Endothelial cell of umbilical vein (primary cell): ENCODE measurements around the gene KATNAL1. TPM values are rescaled to one million over a fixed set of nuclear protein-coding genes. Genes with fewer than 3 reads are reported as not detected.

Experiments
- BruUV-seq: library from RNA; stranded (reverse); fragments of 400-500 nt; replicated peaks from 2 replicates; lab custom pipeline; 2021; lab: Mats Ljungman, UMichigan
- CTCF ChIA-PET: fragments of 300-600, 350-600 bp; sonication (Branson Sonifier 250); formaldehyde crosslinking; loops from one replicate; lab custom pipeline; 2021; ENCODE audit warnings: antibody characterized with exemption, inconsistent platforms; lab: Charles Lee
- POLR2A ChIA-PET: fragments of 300-600, 350-600 bp; sonication (Branson Sonifier 250); formaldehyde crosslinking; loops from one replicate; lab custom pipeline; 2021; ENCODE audit warnings: antibody characterized with exemption, inconsistent platforms; lab: Charles Lee
- DNase-seq: peaks from one replicate; pipeline ENCODE4 v3.0.0-alpha.2; 2011; ENCODE audit warnings: low read depth, low spot score
- FAIRE-seq: peaks from 2 replicates; lab custom pipeline; 2011; peaks lifted over from hg19 to GRCh38; lab: Jason Lieb, UNC
- H2AFZ ChIP-seq: 2 replicates; pipeline ENCODE4 v1.6.0; 2012; ENCODE audit warnings: low read depth, low read length, control low read depth, inconsistent platforms
- H3K27ac ChIP-seq: 2 replicates; pipeline ENCODE4 v1.5.1; 2011; ENCODE audit warnings: low read depth, mild to moderate bottlenecking, control low read depth, low read length, moderate library complexity; ENCODE audit not compliant: insufficient read depth
- H3K27me3 ChIP-seq, 2 experiments: 2 replicates each; pipeline versions ENCODE4 v1.6.0 to v1.6.1; 2011; ENCODE audit warnings: low read length in 2 of 2, mixed read lengths in 1 of 2; ENCODE audit not compliant: control insufficient read depth in 2 of 2, insufficient read depth in 2 of 2
- H3K36me3 ChIP-seq, 2 experiments: 2 replicates in 1 of 2; 3 replicates in 1 of 2; pipeline ENCODE4 v1.5.1; 2011; ENCODE audit warnings: low read length in 2 of 2, mild to moderate bottlenecking in 1 of 2, moderate library complexity in 1 of 2; ENCODE audit not compliant: control insufficient read depth in 2 of 2, insufficient read depth in 2 of 2; ENCODE audit errors: extremely low read depth in 1 of 2
- H3K4me1 ChIP-seq: 3 replicates; pipeline ENCODE4 v1.5.1; 2011; ENCODE audit warnings: mild to moderate bottlenecking, low read length; ENCODE audit not compliant: control insufficient read depth, insufficient read depth; ENCODE audit errors: extremely low read depth
- H3K4me2 ChIP-seq: 2 replicates; pipeline ENCODE4 v1.6.1; 2011; ENCODE audit warnings: low read length, control low read depth, mixed read lengths; ENCODE audit not compliant: insufficient read depth
- H3K4me3 ChIP-seq, 3 experiments: fragments of 200-600 bp in 1 of 3; sonication (generic), shearing (Covaris generic) in 1 of 3; replicated peaks in 1 of 3; 2 replicates each; pipeline ENCODE4 v1.5.1; 2011 to 2016; ENCODE audit warnings: control low read depth in 3 of 3, low read length in 3 of 3, mild to moderate bottlenecking in 2 of 3, inconsistent platforms in 1 of 3, low read depth in 1 of 3, moderate library complexity in 1 of 3; ENCODE audit not compliant: insufficient read depth in 1 of 3
- H3K79me2 ChIP-seq: 2 replicates; pipeline ENCODE4 v1.6.0; 2012; ENCODE audit warnings: low read length, inconsistent platforms; ENCODE audit not compliant: control insufficient read depth, insufficient read depth
- H3K9ac ChIP-seq: replicated peaks from 2 replicates; pipeline ENCODE3; 2011; ENCODE audit warnings: low read length, control low read depth; ENCODE audit not compliant: insufficient read depth; ENCODE audit errors: extremely low read depth
- H3K9me1 ChIP-seq: replicated peaks from 3 replicates; pipeline ENCODE4 v1.6.0; 2011; ENCODE audit warnings: mild to moderate bottlenecking, low read length; ENCODE audit not compliant: control insufficient read depth, insufficient read depth; ENCODE audit errors: extremely low read depth
- H3K9me3 ChIP-seq: replicated peaks from 2 replicates; pipeline ENCODE4 v1.5.1; 2012; ENCODE audit warnings: low read length, inconsistent platforms; ENCODE audit not compliant: control insufficient read depth, insufficient read depth
- H4K20me1 ChIP-seq: replicated peaks from 2 replicates; pipeline ENCODE3; 2011; ENCODE audit warnings: mild to moderate bottlenecking, low read length; ENCODE audit not compliant: control insufficient read depth, insufficient read depth; ENCODE audit errors: extremely low read depth
- EZH2 ChIP-seq: IDR thresholded peaks from 2 replicates; pipeline ENCODE4 v1.6.1; 2012; ENCODE audit warnings: borderline replicate concordance, low read depth, mild to moderate bottlenecking, moderate library complexity, low read length, inconsistent platforms; ENCODE audit not compliant: severe bottlenecking
- FOS ChIP-seq: IDR thresholded peaks from 2 replicates; pipeline ENCODE4 v1.6.1; 2011; ENCODE audit warnings: mild to moderate bottlenecking, low read length, moderate library complexity, borderline replicate concordance; ENCODE audit not compliant: insufficient read depth
- dilution Hi-C: fragments of 300-500 bp; cut with MboI; formaldehyde crosslinking; loops from one replicate; pipeline ENCODE4 v1.15.0; 2019; ENCODE audit warnings: low sequenced_read_pairs; ENCODE audit not compliant: extremely low pct_ligation_motif_present
- intact Hi-C: fragments of 100-400 bp; cut with micrococcal nuclease; formaldehyde crosslinking; loops from one replicate; pipeline ENCODE4 v1.10.0; 2022
- polyA plus RNA-seq, 4 experiments: library from polyadenylated mRNA; depleted of rRNA in 3 of 4; stranded (reverse) in 3 of 4; unstranded in 1 of 4; fragments of >200 nt; gene quantifications; 2 replicates each; pipeline versions ENCODE4 v1.2.1 to v1.2.3, GENCODE V29; 2011 to 2012; ENCODE audit warnings: missing spikeins in 1 of 4
- total RNA-seq: library from RNA; stranded (reverse); gene quantifications from 2 replicates; pipeline ENCODE4 v1.2.3, GENCODE V29; 2021

The KATNAL1 gene
- total and polyA plus RNA-seq, 2 donors (not counting 3 experiments of a cell fraction or from before 2014, with no cell fraction given): 7.2 to 49.2 TPM

DNA sequence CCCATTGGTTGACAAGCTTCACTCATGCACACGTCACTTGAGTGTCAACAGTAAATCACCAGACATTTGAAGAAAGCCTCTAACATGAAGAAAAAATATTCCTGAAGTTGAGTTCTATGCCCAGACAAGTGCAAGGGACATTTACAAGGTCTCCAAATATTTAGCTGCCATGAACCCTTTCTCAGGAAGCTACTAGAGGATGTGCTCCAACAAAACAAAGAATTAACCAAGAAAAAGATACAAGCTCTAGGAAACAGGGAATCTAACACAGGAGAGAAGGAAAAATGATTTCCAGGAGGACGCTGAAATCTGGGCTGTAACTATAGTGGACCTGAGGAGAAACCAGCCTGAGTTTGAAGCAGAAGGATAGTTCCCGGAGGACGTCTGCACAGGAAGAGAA is 45.7 kb upstream of the KATNAL1 start:
- Histone ChIP-seq H3K4me2 (no peak overlapping the region), H3K4me3 (no peak overlapping the region), H3K27me3 (no peaks in the 10 kb centered on the region), H3K9ac (no peak overlapping the region), H3K36me3 (no peaks in the 10 kb centered on the region), H3K9me3 (no peaks in the 10 kb centered on the region), H3K9me1 (no peaks in the 10 kb centered on the region), H3K27ac (no peak overlapping the region), H2AFZ (no peak overlapping the region), H3K4me1 (no peaks in the 10 kb centered on the region), H3K79me2 (no peaks in the 10 kb centered on the region), H4K20me1 (no peaks in the 10 kb centered on the region)
- BruUV-seq: no TSS peak
- FAIRE-seq (no peak), DNase-seq (no peak)
- dilution Hi-C loops: no loop called here
- no peak for TF ChIP-seq EZH2
- ChIA-PET CTCF (interaction anchor here (1.2 to 3.9 kb wide), 4 partner anchors 9 to 692 kb away, joined by 3 to 17 read pairs (median 10); no protein-coding TSS in a partner anchor), POLR2A (no interaction called here)
- intact Hi-C loops: no loop called here

GRCh38 chr13:30352121-30352520 is 44.8 kb upstream of the KATNAL1 start:
- Histone ChIP-seq H3K4me1 (no peaks in the 10 kb centered on the region), H3K36me3 (no peaks in the 10 kb centered on the region), H3K9me1 (no peaks in the 10 kb centered on the region), H2AFZ (no peak overlapping the region), H3K9me3 (no peaks in the 10 kb centered on the region), H3K4me3 (no peak overlapping the region), H3K27me3 (no peaks in the 10 kb centered on the region), H4K20me1 (no peaks in the 10 kb centered on the region), H3K9ac (no peak overlapping the region), H3K4me2 (no peak overlapping the region), H3K79me2 (no peaks in the 10 kb centered on the region), H3K27ac (no peak overlapping the region)
- BruUV-seq: no TSS peak
- dilution Hi-C loops (no loop called here), intact Hi-C loops (no loop called here)
- FAIRE-seq: no peak
- no peak for DNase-seq
- ChIA-PET POLR2A (no interaction called here), CTCF (interaction anchor here (1.2 to 3.9 kb wide), 4 partner anchors 10 to 693 kb away, joined by 3 to 17 read pairs (median 10); no protein-coding TSS in a partner anchor)
- TF ChIP-seq FOS: no peak
